HEK293 (cell line): ENCODE results near the gene METTL26.

Experiments used
- CTCF ChIA-PET: fragments of 350-600 bp; formaldehyde crosslinking; extraction: SDS; loops from one replicate; lab custom pipeline; 2021; ENCODE audit warnings: antibody characterized with exemption; lab: Yijun Ruan, JAX
- POLR2A ChIA-PET: fragments of 300-600 bp; formaldehyde crosslinking; extraction: SDS; loops from one replicate; lab custom pipeline; 2020; ENCODE audit warnings: antibody characterized with exemption, inconsistent platforms; lab: Yijun Ruan, JAX
- H3K27ac ChIP-seq: fragments of 200-500 bp; sonication (Bioruptor generic); 2 replicates; pipeline ENCODE4 v1.5.1; 2014; ENCODE audit warnings: low read depth, low read length, control low read depth, inconsistent platforms; ENCODE audit errors: extremely low read depth
- H3K36me3 ChIP-seq, 2 experiments: fragments of 200-500 bp in 1 of 2; sonication (Bioruptor generic) in 1 of 2; 1 replicate in 1 of 2; 2 replicates in 1 of 2; pipeline ENCODE4 v1.5.1; 2014 to 2017; ENCODE audit warnings: inconsistent platforms in 2 of 2, low read length in 2 of 2; ENCODE audit not compliant: control insufficient read depth in 2 of 2, insufficient read depth in 1 of 2
- H3K4me1 ChIP-seq: fragments of 200-500 bp; sonication (Bioruptor generic); 2 replicates; pipeline ENCODE4 v1.5.1; 2014; ENCODE audit warnings: mild to moderate bottlenecking, low read length, inconsistent platforms; ENCODE audit not compliant: control insufficient read depth, insufficient read depth
- H3K4me3 ChIP-seq: 2 replicates; pipeline ENCODE4 v1.5.1; 2011; ENCODE audit warnings: low read depth, mild to moderate bottlenecking, control low read depth, low read length, moderate library complexity
- H3K9me3 ChIP-seq: fragments of 200-500 bp; sonication (Bioruptor generic); 2 replicates; pipeline ENCODE4 v1.5.1; 2014; ENCODE audit warnings: low read depth, low read length, inconsistent platforms; ENCODE audit not compliant: control insufficient read depth, insufficient read depth
- EGR2 ChIP-seq: fragments of 450-650 bp; formaldehyde crosslinking; IDR thresholded peaks from 2 replicates; pipeline ENCODE4 v1.5.1; 2016; ENCODE audit warnings: low read depth, missing biosample characterization, missing genetic modification characterization
- GLIS2 ChIP-seq: fragments of 450-650 bp; formaldehyde crosslinking; IDR thresholded peaks from 2 replicates; pipeline ENCODE4 v1.5.1; 2016; ENCODE audit warnings: missing biosample characterization, missing genetic modification characterization
- KLF1 ChIP-seq: fragments of 450-650 bp; formaldehyde crosslinking; IDR thresholded peaks from 2 replicates; pipeline ENCODE4 v1.5.1; 2016; ENCODE audit warnings: missing biosample characterization, missing genetic modification characterization
- KLF10 ChIP-seq: fragments of 450-650 bp; IDR thresholded peaks from 2 replicates; pipeline ENCODE4 v1.5.1; 2018; ENCODE audit warnings: missing biosample characterization, mild to moderate bottlenecking, missing genetic modification characterization
- MEIS1 ChIP-seq: sonication (generic); formaldehyde crosslinking; IDR thresholded peaks from 2 replicates; pipeline ENCODE4 v1.8.1; 2022; ENCODE audit warnings: missing genetic modification reagents, mild to moderate bottlenecking, borderline replicate concordance
- SCRT1 ChIP-seq: fragments of 450-650 bp; formaldehyde crosslinking; IDR thresholded peaks from 2 replicates; pipeline ENCODE4 v1.5.1; 2016; ENCODE audit warnings: missing biosample characterization, missing genetic modification characterization, borderline replicate concordance
- SP3 ChIP-seq: fragments of 450-650 bp; formaldehyde crosslinking; IDR thresholded peaks from 2 replicates; pipeline ENCODE4 v1.5.1; 2016; ENCODE audit warnings: missing biosample characterization, missing genetic modification characterization
- SP7 ChIP-seq: fragments of 450-650 bp; formaldehyde crosslinking; IDR thresholded peaks from 2 replicates; pipeline ENCODE4 v1.5.1; 2016; ENCODE audit warnings: missing biosample characterization, missing genetic modification characterization
- WT1 ChIP-seq: fragments of 450-650 bp; formaldehyde crosslinking; IDR thresholded peaks from 2 replicates; pipeline ENCODE4 v1.5.1; 2016; ENCODE audit warnings: missing biosample characterization, missing genetic modification characterization
- ZBTB7A ChIP-seq: fragments of 450-650 bp; formaldehyde crosslinking; IDR thresholded peaks from 2 replicates; pipeline ENCODE4 v1.5.1; 2016; ENCODE audit warnings: low read depth, missing biosample characterization, missing genetic modification characterization
- ZEB2 ChIP-seq: fragments of 450-650 bp; formaldehyde crosslinking; IDR thresholded peaks from 2 replicates; pipeline ENCODE4 v1.5.1; 2016; ENCODE audit warnings: missing biosample characterization, missing genetic modification characterization
- ZFP69B ChIP-seq: fragments of 450-650 bp; formaldehyde crosslinking; IDR thresholded peaks from 2 replicates; pipeline ENCODE4 v1.5.1; 2016; ENCODE audit warnings: missing biosample characterization, missing genetic modification characterization
- ZIC2 ChIP-seq: fragments of 450-650 bp; formaldehyde crosslinking; IDR thresholded peaks from 2 replicates; pipeline ENCODE4 v1.5.1; 2016; ENCODE audit warnings: missing biosample characterization, missing genetic modification characterization
- ZNF10 ChIP-seq: fragments of 450-650 bp; formaldehyde crosslinking; IDR thresholded peaks from 2 replicates; pipeline ENCODE4 v1.5.1; 2017; ENCODE audit warnings: missing biosample characterization, missing genetic modification characterization
- ZNF133 ChIP-seq: fragments of 450-650 bp; formaldehyde crosslinking; IDR thresholded peaks from 2 replicates; pipeline ENCODE4 v1.5.1; 2016; ENCODE audit warnings: missing biosample characterization, missing genetic modification characterization
- ZNF549 ChIP-seq: fragments of 450-650 bp; IDR thresholded peaks from 2 replicates; pipeline ENCODE4 v1.5.1; 2018; ENCODE audit warnings: missing biosample characterization, missing genetic modification characterization, mild to moderate bottlenecking, inconsistent platforms, moderate library complexity
- ZNF560 ChIP-seq: fragments of 450-650 bp; formaldehyde crosslinking; IDR thresholded peaks from 2 replicates; pipeline ENCODE4 v1.5.1; 2017; ENCODE audit warnings: missing biosample characterization, missing genetic modification characterization, borderline replicate concordance
- ZNF626 ChIP-seq: fragments of 450-650 bp; sonication (Bioruptor Pico); formaldehyde crosslinking; IDR thresholded peaks from 2 replicates; pipeline ENCODE4 v1.5.1; 2018; ENCODE audit warnings: missing biosample characterization, missing genetic modification characterization, inconsistent platforms
- ZNF701 ChIP-seq: fragments of 450-650 bp; formaldehyde crosslinking; IDR thresholded peaks from 2 replicates; pipeline ENCODE4 v1.5.1; 2016; ENCODE audit warnings: missing biosample characterization, missing genetic modification characterization
- ZNF707 ChIP-seq: fragments of 450-650 bp; formaldehyde crosslinking; IDR thresholded peaks from 2 replicates; pipeline ENCODE4 v1.5.1; 2016; ENCODE audit warnings: missing biosample characterization, missing genetic modification characterization
- ZNF837 ChIP-seq: fragments of 450-650 bp; formaldehyde crosslinking; IDR thresholded peaks from 2 replicates; pipeline ENCODE4 v1.5.1; 2016; ENCODE audit warnings: missing biosample characterization, missing genetic modification characterization
- ZNF843 ChIP-seq: fragments of 450-650 bp; formaldehyde crosslinking; IDR thresholded peaks from 2 replicates; pipeline ENCODE4 v1.5.1; 2016; ENCODE audit warnings: missing biosample characterization, missing genetic modification characterization
- TF ChIP-seq, protein P1 (sequence below): fragments of 450-650 bp; formaldehyde crosslinking; IDR thresholded peaks from 2 replicates; pipeline ENCODE4 v1.5.1; 2016; ENCODE audit warnings: missing biosample characterization, missing genetic modification characterization
- TF ChIP-seq, protein P2 (sequence below): fragments of 450-650 bp; formaldehyde crosslinking; IDR thresholded peaks from 2 replicates; pipeline ENCODE4 v1.5.1; 2016; ENCODE audit warnings: missing biosample characterization, missing genetic modification characterization
- TF ChIP-seq, protein P3 (sequence below): fragments of 450-650 bp; formaldehyde crosslinking; IDR thresholded peaks from 2 replicates; pipeline ENCODE4 v1.5.1; 2016; ENCODE audit warnings: missing biosample characterization, missing genetic modification characterization
- TF ChIP-seq, protein P4 (sequence below): fragments of 450-650 bp; formaldehyde crosslinking; IDR thresholded peaks from 2 replicates; pipeline ENCODE4 v1.5.1; 2016; ENCODE audit warnings: missing biosample characterization, missing genetic modification characterization
- TF ChIP-seq, protein P5 (sequence below): sonication (generic); formaldehyde crosslinking; IDR thresholded peaks from 2 replicates; pipeline ENCODE4 v1.8.1; 2022; ENCODE audit warnings: mild to moderate bottlenecking, moderate library complexity, missing genetic modification reagents
- TF ChIP-seq, protein P6 (sequence below): fragments of 450-650 bp; IDR thresholded peaks from 2 replicates; pipeline ENCODE4 v1.5.1; 2018; ENCODE audit warnings: missing biosample characterization, missing genetic modification characterization

METTL26 gene

DNA sequence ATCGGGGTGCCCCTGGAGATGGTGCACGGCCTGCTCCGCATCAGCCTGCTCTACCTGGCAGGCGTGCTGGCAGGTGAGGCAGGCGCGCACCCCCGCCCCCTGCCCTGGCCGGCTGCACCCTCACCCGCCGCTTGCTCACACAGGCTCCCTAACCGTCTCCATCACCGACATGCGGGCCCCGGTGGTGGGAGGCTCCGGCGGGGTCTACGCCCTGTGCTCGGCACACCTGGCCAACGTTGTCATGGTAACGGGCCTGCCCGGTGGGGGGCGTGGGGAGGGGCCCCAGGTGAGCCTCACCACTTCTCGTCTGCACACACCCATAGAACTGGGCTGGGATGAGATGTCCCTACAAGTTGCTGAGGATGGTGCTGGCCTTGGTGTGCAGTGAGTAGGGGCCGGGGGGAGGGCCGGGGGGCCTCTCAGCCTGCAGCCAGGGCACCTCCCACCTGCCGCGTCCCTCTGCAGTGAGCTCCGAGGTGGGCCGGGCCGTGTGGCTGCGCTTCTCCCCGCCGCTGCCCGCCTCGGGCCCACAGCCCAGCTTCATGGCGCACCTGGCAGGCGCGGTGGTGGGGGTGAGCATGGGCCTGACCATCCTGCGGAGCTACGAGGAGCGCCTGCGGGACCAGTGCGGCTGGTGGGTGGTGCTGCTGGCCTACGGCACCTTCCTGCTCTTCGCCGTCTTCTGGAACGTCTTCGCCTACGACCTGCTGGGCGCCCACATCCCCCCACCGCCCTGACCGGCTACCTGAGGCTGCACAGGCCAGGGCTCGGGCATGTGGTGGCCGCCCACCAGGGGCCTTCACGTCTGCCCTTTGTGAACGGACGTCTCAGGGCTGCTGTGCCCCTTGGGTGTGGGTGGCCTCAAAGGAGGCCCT, 41.4 kb upstream of the METTL26 start (continued):
- TF ChIP-seq GLIS2 (tag by site-specific recombination) (0 out of 2 replicates have a peak, but pooled peaks have one; percentile 30), ZNF843 (tag by site-specific recombination) (no peak), ZEB2 (tag by site-specific recombination) (peak; percentile 37; the same call in 1 of the 2 replicates)

DNA sequence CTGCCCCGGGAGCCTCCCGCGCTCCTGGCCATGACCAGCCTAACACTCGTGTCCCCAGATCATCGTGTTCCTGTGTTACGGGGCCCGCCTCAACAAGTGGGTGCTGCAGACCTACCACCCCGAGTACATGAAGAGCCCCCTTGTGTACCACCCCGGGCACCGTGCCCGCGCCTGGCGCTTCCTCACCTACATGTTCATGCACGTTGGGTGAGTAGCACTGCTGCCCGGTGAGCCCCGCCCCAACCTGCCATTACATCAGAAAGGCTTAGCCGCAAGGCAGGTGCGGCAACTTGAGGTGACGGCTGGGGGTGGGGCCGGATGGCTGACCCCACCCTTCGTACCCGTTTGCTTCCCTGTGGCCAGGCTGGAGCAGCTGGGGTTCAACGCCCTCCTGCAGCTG, 40.8 kb upstream of the METTL26 start:
- Histone ChIP-seq H3K9me3 (no peaks in the 10 kb centered on the region), H3K4me1 (peaks cover 10% of the 10 kb centered on the region; the same call in 1 of the 2 replicates), H3K27ac (no peak overlapping the region), H3K36me3 (peaks cover 0 to 44% of the 10 kb centered on the region in 2 experiments; a peak in 1 of 3 replicates), H3K4me3 (no peak overlapping the region)
- ChIA-PET CTCF (interaction anchor here (1.1 kb wide), 1 partner anchor 10 kb away, joined by 6 read pairs; no protein-coding TSS in a partner anchor), POLR2A (interaction anchor here (2.5 to 2.6 kb wide), 2 partner anchors 9 to 12 kb away, joined by 10 read pairs; partner anchors contain the start of genes RHOT2 and WDR24)
- TF ChIP-seq SP7 (tag by site-specific recombination) = no peak
- TF ChIP-seq ZNF707 (tag by site-specific recombination) = no peak
- no peak for TF ChIP-seq ZBTB7A (tag by site-specific recombination)
- peak; percentile 78 for TF ChIP-seq SCRT1 (tag by site-specific recombination)
- no peak for TF ChIP-seq ZNF701 (tag by site-specific recombination)
- TF ChIP-seq SP3 = no peak
- TF ChIP-seq, protein P1, sequence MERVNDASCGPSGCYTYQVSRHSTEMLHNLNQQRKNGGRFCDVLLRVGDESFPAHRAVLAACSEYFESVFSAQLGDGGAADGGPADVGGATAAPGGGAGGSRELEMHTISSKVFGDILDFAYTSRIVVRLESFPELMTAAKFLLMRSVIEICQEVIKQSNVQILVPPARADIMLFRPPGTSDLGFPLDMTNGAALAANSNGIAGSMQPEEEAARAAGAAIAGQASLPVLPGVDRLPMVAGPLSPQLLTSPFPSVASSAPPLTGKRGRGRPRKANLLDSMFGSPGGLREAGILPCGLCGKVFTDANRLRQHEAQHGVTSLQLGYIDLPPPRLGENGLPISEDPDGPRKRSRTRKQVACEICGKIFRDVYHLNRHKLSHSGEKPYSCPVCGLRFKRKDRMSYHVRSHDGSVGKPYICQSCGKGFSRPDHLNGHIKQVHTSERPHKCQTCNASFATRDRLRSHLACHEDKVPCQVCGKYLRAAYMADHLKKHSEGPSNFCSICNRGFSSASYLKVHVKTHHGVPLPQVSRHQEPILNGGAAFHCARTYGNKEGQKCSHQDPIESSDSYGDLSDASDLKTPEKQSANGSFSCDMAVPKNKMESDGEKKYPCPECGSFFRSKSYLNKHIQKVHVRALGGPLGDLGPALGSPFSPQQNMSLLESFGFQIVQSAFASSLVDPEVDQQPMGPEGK (tag by site-specific recombination) = 0 out of 2 replicates have a peak, but pooled peaks have one; percentile 31
- TF ChIP-seq ZNF10 (tag by site-specific recombination) = no peak
- TF ChIP-seq, protein P2, sequence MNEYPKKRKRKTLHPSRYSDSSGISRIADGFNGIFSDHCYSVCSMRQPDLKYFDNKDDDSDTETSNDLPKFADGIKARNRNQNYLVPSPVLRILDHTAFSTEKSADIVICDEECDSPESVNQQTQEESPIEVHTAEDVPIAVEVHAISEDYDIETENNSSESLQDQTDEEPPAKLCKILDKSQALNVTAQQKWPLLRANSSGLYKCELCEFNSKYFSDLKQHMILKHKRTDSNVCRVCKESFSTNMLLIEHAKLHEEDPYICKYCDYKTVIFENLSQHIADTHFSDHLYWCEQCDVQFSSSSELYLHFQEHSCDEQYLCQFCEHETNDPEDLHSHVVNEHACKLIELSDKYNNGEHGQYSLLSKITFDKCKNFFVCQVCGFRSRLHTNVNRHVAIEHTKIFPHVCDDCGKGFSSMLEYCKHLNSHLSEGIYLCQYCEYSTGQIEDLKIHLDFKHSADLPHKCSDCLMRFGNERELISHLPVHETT (tag by site-specific recombination) = no peak
- TF ChIP-seq KLF10 (tag by site-specific recombination) = no peak
- no peak for TF ChIP-seq GLIS2 (tag by site-specific recombination)
- TF ChIP-seq WT1 (tag by site-specific recombination) = no peak
- TF ChIP-seq, protein P3, sequence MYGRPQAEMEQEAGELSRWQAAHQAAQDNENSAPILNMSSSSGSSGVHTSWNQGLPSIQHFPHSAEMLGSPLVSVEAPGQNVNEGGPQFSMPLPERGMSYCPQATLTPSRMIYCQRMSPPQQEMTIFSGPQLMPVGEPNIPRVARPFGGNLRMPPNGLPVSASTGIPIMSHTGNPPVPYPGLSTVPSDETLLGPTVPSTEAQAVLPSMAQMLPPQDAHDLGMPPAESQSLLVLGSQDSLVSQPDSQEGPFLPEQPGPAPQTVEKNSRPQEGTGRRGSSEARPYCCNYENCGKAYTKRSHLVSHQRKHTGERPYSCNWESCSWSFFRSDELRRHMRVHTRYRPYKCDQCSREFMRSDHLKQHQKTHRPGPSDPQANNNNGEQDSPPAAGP = no peak
- peak; percentile 46; the same call in 1 of the 2 replicates for TF ChIP-seq KLF1 (tag by site-specific recombination)
- TF ChIP-seq MEIS1 (CRISPR knock-in tag) = no peak
- no peak for TF ChIP-seq EGR2
- peak; percentile 46; the same call in 1 of the 2 replicates for TF ChIP-seq ZFP69B (tag by site-specific recombination)
- TF ChIP-seq, protein P4, sequence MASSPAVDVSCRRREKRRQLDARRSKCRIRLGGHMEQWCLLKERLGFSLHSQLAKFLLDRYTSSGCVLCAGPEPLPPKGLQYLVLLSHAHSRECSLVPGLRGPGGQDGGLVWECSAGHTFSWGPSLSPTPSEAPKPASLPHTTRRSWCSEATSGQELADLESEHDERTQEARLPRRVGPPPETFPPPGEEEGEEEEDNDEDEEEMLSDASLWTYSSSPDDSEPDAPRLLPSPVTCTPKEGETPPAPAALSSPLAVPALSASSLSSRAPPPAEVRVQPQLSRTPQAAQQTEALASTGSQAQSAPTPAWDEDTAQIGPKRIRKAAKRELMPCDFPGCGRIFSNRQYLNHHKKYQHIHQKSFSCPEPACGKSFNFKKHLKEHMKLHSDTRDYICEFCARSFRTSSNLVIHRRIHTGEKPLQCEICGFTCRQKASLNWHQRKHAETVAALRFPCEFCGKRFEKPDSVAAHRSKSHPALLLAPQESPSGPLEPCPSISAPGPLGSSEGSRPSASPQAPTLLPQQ (tag by site-specific recombination) = peak; percentile 51; the same call in 1 of the 2 replicates
- TF ChIP-seq, protein P5, sequence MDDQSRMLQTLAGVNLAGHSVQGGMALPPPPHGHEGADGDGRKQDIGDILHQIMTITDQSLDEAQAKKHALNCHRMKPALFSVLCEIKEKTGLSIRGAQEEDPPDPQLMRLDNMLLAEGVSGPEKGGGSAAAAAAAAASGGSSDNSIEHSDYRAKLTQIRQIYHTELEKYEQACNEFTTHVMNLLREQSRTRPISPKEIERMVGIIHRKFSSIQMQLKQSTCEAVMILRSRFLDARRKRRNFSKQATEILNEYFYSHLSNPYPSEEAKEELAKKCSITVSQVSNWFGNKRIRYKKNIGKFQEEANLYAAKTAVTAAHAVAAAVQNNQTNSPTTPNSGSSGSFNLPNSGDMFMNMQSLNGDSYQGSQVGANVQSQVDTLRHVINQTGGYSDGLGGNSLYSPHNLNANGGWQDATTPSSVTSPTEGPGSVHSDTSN (CRISPR knock-in tag) = no peak
- TF ChIP-seq ZNF133 = no peak
- TF ChIP-seq ZNF626 (tag by site-specific recombination) = no peak
- no peak for TF ChIP-seq ZNF837
- TF ChIP-seq ZNF549 (tag by site-specific recombination) = no peak
- no peak for TF ChIP-seq ZNF560 (tag by site-specific recombination)
- TF ChIP-seq, protein P6, sequence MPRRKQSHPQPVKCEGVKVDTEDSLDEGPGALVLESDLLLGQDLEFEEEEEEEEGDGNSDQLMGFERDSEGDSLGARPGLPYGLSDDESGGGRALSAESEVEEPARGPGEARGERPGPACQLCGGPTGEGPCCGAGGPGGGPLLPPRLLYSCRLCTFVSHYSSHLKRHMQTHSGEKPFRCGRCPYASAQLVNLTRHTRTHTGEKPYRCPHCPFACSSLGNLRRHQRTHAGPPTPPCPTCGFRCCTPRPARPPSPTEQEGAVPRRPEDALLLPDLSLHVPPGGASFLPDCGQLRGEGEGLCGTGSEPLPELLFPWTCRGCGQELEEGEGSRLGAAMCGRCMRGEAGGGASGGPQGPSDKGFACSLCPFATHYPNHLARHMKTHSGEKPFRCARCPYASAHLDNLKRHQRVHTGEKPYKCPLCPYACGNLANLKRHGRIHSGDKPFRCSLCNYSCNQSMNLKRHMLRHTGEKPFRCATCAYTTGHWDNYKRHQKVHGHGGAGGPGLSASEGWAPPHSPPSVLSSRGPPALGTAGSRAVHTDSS (tag by site-specific recombination) = no peak
- no peak for TF ChIP-seq ZIC2 (tag by site-specific recombination)
